ACC112 (cell line): ENCODE results near the gene FBRS.

ENCODE experiments used
- H2AFZ ChIP-seq: fragments of 200-600 bp; sonication (generic); one replicate; pipeline ENCODE4 v1.6.0; 2017; ENCODE audit warnings: antibody characterized with exemption, low read length; ENCODE audit not compliant: unreplicated experiment
- H3K27ac ChIP-seq: fragments of 200-600 bp; sonication (generic); 2 replicates; pipeline ENCODE4 v1.5.1; 2014; ENCODE audit warnings: low read depth, mild to moderate bottlenecking, antibody characterized with exemption, low read length, moderate library complexity
- H3K27me3 ChIP-seq: fragments of 200-600 bp; sonication (generic); 2 replicates; pipeline ENCODE4 v1.6.1; 2014; ENCODE audit warnings: mild to moderate bottlenecking, antibody characterized with exemption, low read length, moderate library complexity, mixed read lengths; ENCODE audit not compliant: insufficient read depth
- H3K36me3 ChIP-seq: fragments of 200-600 bp; sonication (generic); 2 replicates; pipeline ENCODE4 v1.6.1; 2016; ENCODE audit warnings: mild to moderate bottlenecking, antibody characterized with exemption, low read length, moderate library complexity, mixed read lengths; ENCODE audit not compliant: insufficient read depth
- H3K4me1 ChIP-seq: fragments of 200-600 bp; sonication (generic); one replicate; pipeline ENCODE4 v1.6.1; 2016; ENCODE audit warnings: low read length, mixed read lengths; ENCODE audit not compliant: insufficient read depth, unreplicated experiment, control insufficient read depth
- H3K4me3 ChIP-seq: fragments of 200-600 bp; sonication (generic); 2 replicates; pipeline ENCODE4 v1.5.1; 2014; ENCODE audit warnings: mild to moderate bottlenecking, low read depth, low read length
- H3K79me2 ChIP-seq: fragments of 200-600 bp; sonication (generic); one replicate; pipeline ENCODE4 v1.6.0; 2016; ENCODE audit warnings: low read length; ENCODE audit not compliant: control insufficient read depth, unreplicated experiment, insufficient read depth

The FBRS gene

DNA sequence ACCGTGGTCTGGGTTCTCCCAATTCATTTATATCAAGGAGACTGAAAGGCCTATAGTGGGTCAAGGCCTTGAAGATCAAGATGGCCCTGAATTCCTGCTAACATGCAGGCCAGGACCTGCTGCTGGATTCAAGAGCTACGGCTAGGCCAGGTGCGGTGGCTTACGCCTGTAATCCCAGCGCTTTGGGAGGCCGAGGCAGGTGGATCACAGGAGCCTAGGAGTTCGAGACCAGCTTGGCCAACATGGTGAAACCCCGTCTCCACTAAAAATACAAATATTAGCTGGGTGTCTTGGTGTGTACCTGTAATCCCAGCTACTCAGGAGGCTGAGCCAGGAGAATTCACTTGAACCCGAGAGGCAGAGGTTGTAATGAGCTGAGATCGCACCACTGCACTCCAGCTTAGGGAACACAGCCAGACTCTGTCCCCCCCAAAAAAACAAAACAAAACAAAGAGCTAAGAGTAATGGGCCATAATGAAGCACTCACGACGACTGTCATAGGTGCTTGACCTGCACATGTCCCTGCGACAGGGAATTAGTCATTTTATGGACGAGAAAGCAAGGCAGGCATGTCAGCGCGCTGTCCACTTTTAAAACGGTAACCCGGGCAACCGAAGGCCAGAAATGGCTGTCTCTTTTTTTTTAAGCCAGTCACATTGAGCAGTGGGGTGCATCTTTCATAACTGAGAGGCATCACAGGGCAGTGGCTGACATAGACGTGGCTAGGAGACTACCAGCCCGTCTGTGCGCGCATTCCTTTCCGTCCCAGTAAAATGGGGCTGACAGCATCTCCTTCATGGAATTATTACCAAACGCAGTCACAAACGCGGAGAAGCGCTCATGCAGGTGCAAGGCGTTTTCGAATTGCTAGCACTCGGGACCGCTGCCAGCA, 1.0 kb upstream of the FBRS start:
- peak overlapping the region; percentile 74 for H2AFZ ChIP-seq
- H3K79me2 ChIP-seq = peaks cover 29% of the 10 kb centered on the region
- no peaks in the 10 kb centered on the region for H3K27me3 ChIP-seq
- peak overlapping the region; percentile 46 for H3K27ac ChIP-seq
- H3K4me1 ChIP-seq = peaks cover 22% of the 10 kb centered on the region
- H3K36me3 ChIP-seq = no peaks in the 10 kb centered on the region; the same call in 1 of the 2 replicates
- peak overlapping the region; percentile 74 for H3K4me3 ChIP-seq

DNA sequence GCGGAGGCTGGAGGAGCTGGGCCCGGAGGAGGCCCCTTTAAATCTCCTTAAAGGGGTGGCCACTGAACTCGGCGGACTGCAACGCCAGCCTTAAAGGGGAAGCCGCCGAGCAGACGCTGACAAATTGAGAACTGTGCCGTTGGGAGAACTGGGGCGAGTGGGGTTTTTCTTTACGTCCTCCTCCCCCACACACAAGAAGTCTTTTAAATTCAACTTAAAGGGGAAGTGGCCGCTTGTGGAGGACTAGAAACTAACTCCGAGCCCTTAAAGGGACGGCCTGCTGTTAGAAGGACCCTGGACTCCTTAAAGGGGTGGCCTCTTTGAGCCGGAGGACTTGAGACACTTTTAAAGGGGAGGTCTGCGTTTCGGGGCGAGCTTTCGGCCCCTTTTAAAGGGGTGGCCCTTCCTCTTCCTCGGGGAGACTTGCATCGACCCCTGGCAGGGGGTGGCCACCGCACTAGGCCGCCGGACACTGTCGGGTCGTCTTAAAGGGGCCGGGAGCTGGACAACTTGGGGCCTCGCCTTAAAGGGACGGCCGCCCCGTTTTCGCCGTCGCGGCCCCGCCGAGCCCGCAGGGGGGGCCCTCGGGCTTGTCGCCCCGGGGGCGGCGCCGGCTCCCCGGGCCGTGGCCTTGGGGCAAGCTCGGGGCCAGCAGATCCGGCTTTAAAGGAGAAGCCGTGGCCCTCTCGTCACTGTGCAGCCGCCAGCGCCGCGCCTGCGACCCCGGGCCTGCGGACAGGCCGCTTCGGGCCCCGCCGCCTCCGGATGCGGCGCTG, 688 bp downstream of the FBRS start:
- H3K36me3 ChIP-seq = peaks cover 7% of the 10 kb centered on the region; the same call in 1 of the 2 replicates
- H3K79me2 ChIP-seq = peaks cover 43% of the 10 kb centered on the region
- H3K27me3 ChIP-seq = no peaks in the 10 kb centered on the region
- peak overlapping the region; percentile 59 for H2AFZ ChIP-seq
- peak overlapping the region; percentile 97 for H3K4me3 ChIP-seq
- peak overlapping the region; percentile 97 for H3K27ac ChIP-seq
- peaks cover 20% of the 10 kb centered on the region for H3K4me1 ChIP-seq

DNA sequence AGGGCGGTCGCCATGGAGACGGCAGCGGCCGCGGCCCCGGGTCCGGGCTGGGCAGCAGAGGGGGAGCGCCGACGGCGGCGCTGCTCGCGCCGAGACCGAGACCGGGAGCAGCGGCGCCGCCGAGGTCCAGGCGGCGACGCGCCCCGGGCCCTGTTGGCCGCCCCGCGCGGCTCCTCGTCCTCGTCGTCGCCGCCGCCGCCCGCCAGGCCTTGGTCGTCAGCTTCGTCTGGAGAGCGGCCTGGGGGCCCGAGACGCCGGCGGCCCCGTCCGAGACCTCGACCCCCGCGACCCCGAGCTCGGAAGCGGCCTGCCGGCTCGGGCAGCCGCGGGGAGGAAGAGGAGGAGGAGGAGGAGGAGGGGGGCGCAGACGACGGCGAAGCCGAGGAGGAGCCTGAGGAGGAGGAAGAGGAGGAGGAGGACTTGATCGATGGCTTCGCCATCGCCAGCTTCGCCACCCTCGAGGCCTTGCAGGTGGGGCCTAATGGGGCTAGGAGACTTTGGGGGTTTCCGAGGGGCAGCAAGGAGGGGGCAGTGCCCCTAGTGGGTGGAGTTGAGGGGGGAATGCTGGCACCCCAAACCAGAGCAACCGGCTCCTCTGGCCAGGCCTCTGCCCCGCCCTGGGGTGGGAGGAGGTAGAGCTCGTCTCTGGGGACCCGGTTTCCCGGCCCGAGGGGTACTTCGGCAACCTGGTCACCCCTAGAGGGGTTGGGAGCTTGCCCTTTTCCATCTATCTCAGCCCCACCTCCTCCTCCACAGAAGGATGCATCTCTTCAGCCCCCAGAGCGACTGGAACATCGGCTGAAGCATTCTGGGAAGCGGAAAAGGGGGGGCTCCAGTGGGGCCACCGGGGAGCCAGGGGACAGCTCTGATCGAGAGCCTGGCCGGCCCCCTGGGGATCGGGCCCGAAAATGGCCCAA, 1.5 kb downstream of the FBRS start:
- no peaks in the 10 kb centered on the region for H3K27me3 ChIP-seq
- H2AFZ ChIP-seq = peak overlapping the region; percentile 59
- peaks cover 7% of the 10 kb centered on the region; the same call in 1 of the 2 replicates for H3K36me3 ChIP-seq
- peak overlapping the region; percentile 97 for H3K27ac ChIP-seq
- peaks cover 20% of the 10 kb centered on the region for H3K4me1 ChIP-seq
- peak overlapping the region; percentile 97 for H3K4me3 ChIP-seq
- peaks cover 50% of the 10 kb centered on the region for H3K79me2 ChIP-seq

DNA sequence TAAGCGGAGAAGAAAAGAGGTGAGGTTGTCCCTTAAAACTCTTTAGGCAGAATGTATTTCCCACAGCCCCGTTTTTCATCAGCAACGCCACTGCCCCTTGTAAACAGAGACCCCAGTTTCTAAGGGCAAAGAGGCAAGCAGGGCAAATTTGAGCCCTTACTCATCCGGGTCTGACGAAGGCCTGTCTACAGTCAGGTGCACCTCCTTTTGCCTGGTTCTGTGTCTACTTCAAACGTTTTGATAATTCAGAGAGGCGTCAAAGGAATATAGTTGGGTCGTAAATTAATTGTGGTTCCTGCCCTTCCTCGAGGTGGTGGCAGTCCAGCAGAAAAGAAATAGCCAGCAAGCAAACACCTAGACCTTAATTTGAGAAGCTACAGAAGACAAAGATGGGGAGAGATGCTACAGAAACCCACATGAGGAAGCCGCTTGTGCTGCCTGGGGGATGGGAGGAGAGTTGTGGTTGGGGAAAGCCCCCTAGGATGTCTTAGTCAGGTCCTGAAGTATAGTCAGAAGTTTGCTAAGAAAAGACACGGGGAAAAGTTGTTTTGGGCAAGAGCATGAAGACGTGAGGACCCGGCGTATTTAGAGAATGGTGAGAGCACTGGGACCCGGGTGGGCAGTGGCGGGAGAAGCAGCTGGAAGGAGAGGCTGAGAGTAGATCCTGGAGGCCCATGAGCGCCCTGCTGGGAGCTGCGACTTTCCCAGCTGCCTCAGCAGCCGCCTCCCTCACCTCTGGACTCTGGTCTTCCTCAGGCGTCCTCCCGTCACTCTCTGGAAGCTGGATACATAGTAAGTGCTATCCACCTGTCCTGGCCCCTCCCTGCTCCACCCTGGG, 2.4 kb downstream of the FBRS start:
- Histone ChIP-seq H2AFZ (no peak overlapping the region), H3K36me3 (peaks cover 10% of the 10 kb centered on the region; the same call in 1 of the 2 replicates), H3K4me3 (peak overlapping the region; percentile 97), H3K79me2 (peaks cover 50% of the 10 kb centered on the region), H3K27ac (peak overlapping the region; percentile 97), H3K4me1 (peaks cover 20% of the 10 kb centered on the region), H3K27me3 (no peaks in the 10 kb centered on the region)

DNA sequence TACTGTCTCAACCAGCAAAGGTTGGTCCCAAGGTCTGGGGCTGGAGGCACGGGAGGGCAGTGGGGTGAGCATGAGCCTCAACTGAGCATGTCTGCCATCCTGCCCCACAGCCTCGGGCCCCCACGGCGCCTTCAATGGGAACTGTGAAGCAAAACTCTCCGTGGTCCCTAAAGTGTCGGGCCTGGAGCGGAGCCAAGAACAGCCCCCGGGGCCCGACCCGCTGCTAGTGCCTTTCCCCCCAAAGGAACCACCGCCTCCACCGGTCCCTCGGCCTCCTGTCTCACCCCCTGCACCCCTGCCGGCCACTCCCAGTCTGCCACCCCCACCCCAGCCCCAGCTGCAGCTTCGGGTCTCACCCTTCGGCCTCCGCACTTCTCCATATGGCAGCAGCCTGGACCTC, 4.2 kb downstream of the FBRS start:
- Histone ChIP-seq H2AFZ (no peak overlapping the region), H3K27me3 (no peaks in the 10 kb centered on the region), H3K79me2 (peaks cover 50% of the 10 kb centered on the region), H3K4me3 (no peak overlapping the region), H3K27ac (no peak overlapping the region), H3K36me3 (peaks cover 10% of the 10 kb centered on the region; the same call in 1 of the 2 replicates), H3K4me1 (peaks cover 17% of the 10 kb centered on the region)

DNA sequence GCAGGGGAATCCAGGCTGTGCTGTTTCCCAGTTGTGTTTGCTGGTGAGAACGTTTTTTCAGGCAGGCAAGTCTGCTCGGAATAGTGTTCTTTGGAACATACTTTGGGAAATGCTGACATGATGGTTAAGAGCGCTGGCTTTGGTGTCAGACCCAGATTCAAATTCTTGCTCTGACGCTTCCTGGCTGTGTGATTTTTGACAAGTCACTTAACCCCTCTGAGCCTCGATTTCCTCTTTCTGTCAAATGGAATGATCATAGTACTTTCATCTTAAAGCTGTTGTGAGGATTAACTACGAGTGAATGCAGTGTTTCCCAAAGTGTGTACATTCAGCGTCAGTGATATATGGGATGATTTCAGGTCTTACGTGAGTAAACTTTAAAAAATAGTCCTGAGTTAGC, 4.8 kb downstream of the FBRS start:
- no peaks in the 10 kb centered on the region for H3K27me3 ChIP-seq
- no peak overlapping the region for H2AFZ ChIP-seq
- H3K79me2 ChIP-seq = peaks cover 50% of the 10 kb centered on the region
- H3K4me3 ChIP-seq = no peak overlapping the region
- H3K4me1 ChIP-seq = peaks cover 15% of the 10 kb centered on the region
- no peak overlapping the region for H3K27ac ChIP-seq
- peaks cover 10% of the 10 kb centered on the region; the same call in 1 of the 2 replicates for H3K36me3 ChIP-seq

DNA sequence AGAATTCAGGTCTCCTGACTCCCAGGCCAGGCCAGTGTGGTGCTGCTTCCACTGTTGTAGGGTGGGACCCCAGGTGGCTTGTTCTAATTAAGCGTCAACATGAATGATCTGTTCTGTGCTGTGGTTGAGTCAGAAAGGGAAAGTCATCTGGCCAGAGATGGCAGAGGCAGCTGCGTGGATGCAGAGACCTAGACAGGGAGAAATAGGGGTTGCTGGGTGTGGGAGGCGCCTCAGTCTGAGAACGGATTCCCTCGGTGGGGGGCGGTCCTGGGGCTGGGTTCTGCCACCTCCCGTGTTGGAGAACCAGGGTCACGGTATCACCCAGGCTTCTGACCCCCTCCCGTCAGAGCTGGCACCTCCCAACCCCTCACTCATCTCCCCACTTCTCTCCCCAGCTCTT, 5.6 kb downstream of the FBRS start:
- Histone ChIP-seq H3K27me3 (no peaks in the 10 kb centered on the region), H3K36me3 (peaks cover 10% of the 10 kb centered on the region; the same call in 1 of the 2 replicates), H3K27ac (no peak overlapping the region), H3K4me1 (peaks cover 15% of the 10 kb centered on the region), H3K79me2 (peaks cover 50% of the 10 kb centered on the region), H3K4me3 (no peak overlapping the region), H2AFZ (no peak overlapping the region)

DNA sequence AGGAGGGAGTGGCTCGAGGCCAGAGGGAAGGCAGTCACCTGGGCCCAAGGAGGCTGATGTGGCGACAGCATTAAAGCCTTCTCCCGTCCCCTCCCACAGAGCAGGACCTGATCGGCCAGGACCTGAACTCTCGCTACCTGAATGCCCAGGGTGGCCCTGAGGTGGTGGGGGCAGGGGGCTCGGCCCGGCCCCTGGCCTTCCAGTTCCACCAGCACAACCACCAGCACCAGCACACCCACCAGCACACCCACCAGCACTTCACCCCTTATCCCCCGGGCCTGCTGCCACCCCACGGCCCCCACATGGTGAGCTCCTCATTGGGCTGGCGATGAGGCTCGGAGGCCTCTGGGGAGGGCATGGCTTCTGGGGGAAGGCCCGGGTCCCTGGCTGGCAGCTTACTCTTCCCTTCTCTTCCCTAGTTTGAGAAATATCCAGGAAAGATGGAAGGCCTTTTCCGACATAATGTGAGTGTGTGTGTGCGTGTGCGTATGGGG, 6.4 kb downstream of the FBRS start:
- Histone ChIP-seq H3K27me3 (no peaks in the 10 kb centered on the region), H3K79me2 (peaks cover 48% of the 10 kb centered on the region), H3K4me3 (no peak overlapping the region), H3K27ac (no peak overlapping the region), H2AFZ (no peak overlapping the region), H3K4me1 (peaks cover 15% of the 10 kb centered on the region), H3K36me3 (peaks cover 12% of the 10 kb centered on the region; the same call in 1 of the 2 replicates)

DNA sequence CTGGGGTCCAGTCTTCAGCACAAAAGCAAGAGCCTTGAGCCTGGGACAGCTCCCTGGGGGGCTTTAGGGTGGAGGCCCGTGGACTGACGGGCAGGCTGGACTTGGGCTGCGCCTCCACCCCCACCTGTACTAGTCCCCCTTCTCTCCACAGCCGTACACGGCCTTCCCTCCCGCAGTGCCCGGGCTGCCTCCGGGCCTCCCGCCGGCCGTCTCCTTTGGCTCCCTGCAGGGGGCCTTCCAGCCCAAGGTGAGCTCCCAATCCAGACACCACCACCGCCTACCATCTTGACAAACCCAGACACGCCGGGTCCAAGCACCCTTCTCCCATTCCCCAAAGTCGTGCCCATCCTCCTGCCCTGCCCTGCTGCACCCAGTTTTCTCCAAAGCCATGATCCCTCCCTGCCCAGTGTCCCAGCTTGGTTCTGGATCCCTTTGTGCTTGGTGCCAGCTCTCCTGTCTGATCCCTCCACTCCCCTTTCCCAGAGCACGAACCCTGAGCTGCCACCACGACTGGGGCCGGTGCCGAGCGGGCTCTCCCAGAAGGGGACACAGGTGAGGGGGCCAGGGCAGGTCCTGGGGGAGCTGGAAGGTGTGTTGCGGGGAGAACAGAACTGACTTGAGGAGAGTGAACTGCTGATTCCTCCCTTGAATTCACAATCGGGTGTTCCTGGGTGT, 7.1 kb downstream of the FBRS start:
- Histone ChIP-seq H3K79me2 (peaks cover 42% of the 10 kb centered on the region), H3K27me3 (no peaks in the 10 kb centered on the region), H3K27ac (no peak overlapping the region), H2AFZ (no peak overlapping the region), H3K4me1 (peaks cover 15% of the 10 kb centered on the region), H3K4me3 (no peak overlapping the region), H3K36me3 (peaks cover 17% of the 10 kb centered on the region; the same call in 1 of the 2 replicates)
